Colonic mucosa (tissue), 4 donors: ENCODE results near the gene TIA1. TPM values are rescaled to one million over a fixed set of nuclear protein-coding genes. Genes with fewer than 3 reads are reported as not detected.
"Not testable (repeated sequence)": the region's sequence is repeated elsewhere in the genome, so short reads cannot be mapped to it uniquely, and the experiment has no call there.

Experiments
- DNase-seq: peaks from one replicate; pipeline ENCODE4 v3.0.0-alpha.2; 2020
- H3K27ac ChIP-seq: fragments of 200-600 bp; one replicate; pipeline ENCODE4 v1.8.0; 2021
- H3K27me3 ChIP-seq: fragments of 200-600 bp; one replicate; pipeline ENCODE4 v1.8.0; 2021
- H3K36me3 ChIP-seq: fragments of 200-600 bp; one replicate; pipeline ENCODE4 v1.8.0; 2021
- H3K4me1 ChIP-seq: fragments of 200-600 bp; one replicate; pipeline ENCODE4 v1.8.0; 2021; ENCODE audit warnings: mild to moderate bottlenecking
- H3K4me3 ChIP-seq: fragments of 200-600 bp; one replicate; pipeline ENCODE4 v1.8.0; 2021
- H3K9ac ChIP-seq, 2 donors: one replicate each; pipeline ENCODE4 v1.7.0; 2013; ENCODE audit warnings: control low read depth in 2 of 2, low read depth in 2 of 2, low read length in 2 of 2
- H3K9me3 ChIP-seq: fragments of 200-600 bp; one replicate; pipeline ENCODE4 v1.8.0; 2021
- CTCF ChIP-seq: fragments of 200-600 bp; IDR thresholded peaks from one replicate; pipeline ENCODE4 v1.8.0; 2022; ENCODE audit warnings: antibody characterized with exemption, mild to moderate bottlenecking
- intact Hi-C: fragments of 100-400 bp; cut with DNase I; formaldehyde crosslinking; loops from one replicate; pipeline ENCODE4 v1.14.1; 2022
- total RNA-seq, 2 donors: library from RNA; stranded (reverse); fragmentation: NEBNext Ultra II Directional in 1 of 2; extraction: Animal tissue kit (Norgen Biotek cat#: 25700) in 1 of 2; gene quantifications; one replicate each; pipeline ENCODE4 v1.2.1, GENCODE V29; 2021
- donor health status: healthy.
- donor health status: DM: no; HTN: no; CAD: no.
- donor health status: DM: no; HTN: no; CAD: no.

Gene TIA1
- total RNA-seq, 2 donors from 2014 or later: 86.8 to 89.2 TPM

GRCh38 chr2:70190418-70191243, 57.8 kb downstream of the TIA1 start, which contains the start of gene C2orf42:
TSS of gene C2orf42 (minus strand) at chr2:70191019. CDS start at chr2:70181985, 9,034 bp downstream.
- H3K27me3 ChIP-seq: no peaks in the 10 kb centered on the region
- TF ChIP-seq CTCF: no peak
- peak within 1 kb of the TSS; percentile 70 for H3K4me3 ChIP-seq
- no peaks in the 10 kb centered on the region for H3K4me1 ChIP-seq
- peak within 1 kb of the TSS; percentile 73 to 94 for H3K9ac ChIP-seq
- H3K36me3 ChIP-seq: no peaks in the 10 kb centered on the region
- peak; percentile 96 for DNase-seq
- intact Hi-C loops: loop anchor here (10.0 kb wide), 1 partner anchor 104 kb away; the partner anchor contains the start of gene SNRPG
- H3K27ac ChIP-seq: peak within 1 kb of the TSS; percentile 88
- H3K9me3 ChIP-seq: no peaks in the 10 kb centered on the region

- no peak for TF ChIP-seq CTCF
- H3K4me1 ChIP-seq: no peaks in the 10 kb centered on the region
- no peak overlapping the region for H3K4me3 ChIP-seq
- no peak overlapping the region for H3K27ac ChIP-seq
- H3K9ac ChIP-seq: no peak overlapping the region
- DNase-seq: no peak
- no peaks in the 10 kb centered on the region for H3K9me3 ChIP-seq
- intact Hi-C loops: no loop called here
- H3K27me3 ChIP-seq: no peaks in the 10 kb centered on the region
- H3K36me3 ChIP-seq: no peaks in the 10 kb centered on the region
These were observed 60.0 kb downstream of the TIA1 start for GRCh38 chr2:70188460-70188859.

GRCh38 chr2:70187170-70187569, 61.3 kb downstream of the TIA1 start:
- H3K27ac ChIP-seq, H3K4me3 ChIP-seq, H3K9ac ChIP-seq, H3K4me1 ChIP-seq, H3K36me3 ChIP-seq, H3K9me3 ChIP-seq, H3K27me3 ChIP-seq, intact Hi-C loops, DNase-seq: not testable (repeated sequence)

GRCh38 chr2:70182689-70183088, 65.7 kb downstream of the TIA1 start:
- intact Hi-C loops: no loop called here
- Histone ChIP-seq H3K9me3 (no peaks in the 10 kb centered on the region), H3K27ac (no peak overlapping the region)

GRCh38 chr2:70181363-70181956, 67.0 kb downstream of the TIA1 start:
- H3K9ac ChIP-seq: no peak overlapping the region
- no peak for DNase-seq
- no peak overlapping the region for H3K27ac ChIP-seq
- TF ChIP-seq CTCF: no peak
- H3K4me1 ChIP-seq: no peaks in the 10 kb centered on the region
- H3K9me3 ChIP-seq: no peaks in the 10 kb centered on the region
- no peaks in the 10 kb centered on the region for H3K36me3 ChIP-seq
- no peaks in the 10 kb centered on the region for H3K27me3 ChIP-seq
- intact Hi-C loops: no loop called here
- H3K4me3 ChIP-seq: no peak overlapping the region

More at GRCh38 chr2:70182689-70183088, 65.7 kb downstream of the TIA1 start:
- Histone ChIP-seq H3K27me3 (no peaks in the 10 kb centered on the region), H3K9ac (no peak overlapping the region), H3K36me3 (no peaks in the 10 kb centered on the region), H3K4me3 (no peak overlapping the region), H3K4me1 (no peaks in the 10 kb centered on the region)
- DNase-seq: no peak
- no peak for TF ChIP-seq CTCF

- no peak overlapping the region for H3K27ac ChIP-seq
- intact Hi-C loops: no loop called here
- H3K9me3 ChIP-seq: no peaks in the 10 kb centered on the region
- no peak for DNase-seq
- no peak overlapping the region for H3K9ac ChIP-seq
- peaks cover 5% of the 10 kb centered on the region for H3K36me3 ChIP-seq
- H3K4me3 ChIP-seq: no peak overlapping the region
- H3K4me1 ChIP-seq: no peaks in the 10 kb centered on the region
- H3K27me3 ChIP-seq: no peaks in the 10 kb centered on the region
- no peak for TF ChIP-seq CTCF
These were observed 74.9 kb downstream of the TIA1 start for GRCh38 chr2:70173520-70173919.

GRCh38 chr2:70169654-70170245, 78.7 kb downstream of the TIA1 start:
- H3K9me3 ChIP-seq, DNase-seq, H3K27me3 ChIP-seq, H3K4me1 ChIP-seq, H3K4me3 ChIP-seq, intact Hi-C loops, H3K27ac ChIP-seq, H3K9ac ChIP-seq, H3K36me3 ChIP-seq: not testable (repeated sequence)
